AG04449 (cell line): ENCODE results near the gene SETD5.

ENCODE experiments used
- CTCF ChIA-PET: fragments of 350-600 bp; formaldehyde crosslinking; extraction: SDS; loops from one replicate; lab custom pipeline; 2021; ENCODE audit warnings: antibody characterized with exemption; lab: Yijun Ruan, JAX
- POLR2A ChIA-PET: fragments of 400-600, 350-600 bp; formaldehyde crosslinking; extraction: SDS; loops from one replicate; lab custom pipeline; 2020; ENCODE audit warnings: antibody characterized with exemption, inconsistent platforms; lab: Yijun Ruan, JAX
- DNase-seq: peaks from one replicate; pipeline ENCODE4 v3.0.0-alpha.2; 2010; ENCODE audit warnings: low read depth, low spot score
- H3K4me3 ChIP-seq: 2 replicates; pipeline ENCODE4 v1.5.1; 2011; ENCODE audit warnings: low read depth, mild to moderate bottlenecking, control low read depth, low read length
- CTCF ChIP-seq: IDR thresholded peaks from one replicate; pipeline ENCODE4 v1.5.1; 2011; ENCODE audit warnings: mild to moderate bottlenecking, moderate library complexity, low read length, control low read depth, inconsistent platforms; ENCODE audit not compliant: insufficient read depth; ENCODE audit errors: missing control alignments

The SETD5 gene

GRCh38 chr3:9433627-9434521, 36.5 kb downstream of the SETD5 start:
- DNase-seq = no peak

GRCh38 chr3:9435316-9435715, 37.9 kb downstream of the SETD5 start:
- ChIA-PET POLR2A (interaction anchor here (0.9 kb wide), 1 partner anchor 39 kb away, joined by 3 read pairs; no protein-coding TSS in a partner anchor), CTCF (interaction anchor here (0.8 to 3.7 kb wide), 4 partner anchors 8 to 82 kb away, joined by 3 to 12 read pairs (median 5); no protein-coding TSS in a partner anchor)
- H3K4me3 ChIP-seq = no peak overlapping the region
- no peak for TF ChIP-seq CTCF
- no peak for DNase-seq

More at GRCh38 chr3:9433627-9434521, 36.5 kb downstream of the SETD5 start:
- ChIA-PET POLR2A (no interaction called here), CTCF (interaction anchor here (0.8 kb wide), 1 partner anchor 11 kb away, joined by 3 read pairs; no protein-coding TSS in a partner anchor)
- no peak overlapping the region for H3K4me3 ChIP-seq
- TF ChIP-seq CTCF = no peak

- CTCF ChIA-PET = interaction anchor here (1.9 kb wide), 1 partner anchor 86 kb away, joined by 7 read pairs; no protein-coding TSS in a partner anchor
- H3K4me3 ChIP-seq = no peak overlapping the region
- no peak for TF ChIP-seq CTCF
- no peak for DNase-seq
- POLR2A ChIA-PET = interaction anchor here (0.7 kb wide), 1 partner anchor 19 kb away, joined by 3 read pairs; no protein-coding TSS in a partner anchor
Observed at GRCh38 chr3:9439331-9439730, 41.9 kb downstream of the SETD5 start.

GRCh38 chr3:9441501-9442221, 44.2 kb downstream of the SETD5 start:
- CTCF ChIA-PET = interaction anchor here (0.7 to 2.1 kb wide), 8 partner anchors 12 to 92 kb away, joined by 3 to 5 read pairs (median 4); no protein-coding TSS in a partner anchor

GRCh38 chr3:9448071-9448470, 50.7 kb downstream of the SETD5 start:
- no peak for TF ChIP-seq CTCF
- DNase-seq = no peak
- CTCF ChIA-PET = no interaction called here
- POLR2A ChIA-PET = no interaction called here
- no peak overlapping the region for H3K4me3 ChIP-seq

More at GRCh38 chr3:9441501-9442221, 44.2 kb downstream of the SETD5 start:
- no peak for DNase-seq
- POLR2A ChIA-PET = interaction anchor here (1.2 kb wide), 1 partner anchor 45 kb away, joined by 6 read pairs; no protein-coding TSS in a partner anchor
- TF ChIP-seq CTCF = no peak
- H3K4me3 ChIP-seq = no peak overlapping the region
